Trophoblast cell (in vitro differentiated cells and primary cell): ENCODE measurements around the gene TRMU.

Source experiments
- DNase-seq, 2 donors: peaks; one replicate each; pipeline ENCODE4 v3.0.0-alpha.2; 2016
- H2AFZ ChIP-seq: 2 replicates; pipeline ENCODE4 v1.6.1; 2013; ENCODE audit warnings: low read length, moderate library complexity, mild to moderate bottlenecking; ENCODE audit not compliant: insufficient read depth, poor library complexity
- H2AK5ac ChIP-seq: 2 replicates; pipeline ENCODE4 v1.6.1; 2013; ENCODE audit warnings: mild to moderate bottlenecking, low read length
- H2BK120ac ChIP-seq: 2 replicates; pipeline ENCODE4 v1.6.1; 2013; ENCODE audit warnings: low read length, mild to moderate bottlenecking, moderate library complexity; ENCODE audit not compliant: insufficient read depth, poor library complexity
- H2BK12ac ChIP-seq: 2 replicates; pipeline ENCODE4 v1.6.1; 2013; ENCODE audit warnings: mild to moderate bottlenecking, low read length, moderate library complexity
- H2BK5ac ChIP-seq: 2 replicates; pipeline ENCODE4 v1.6.1; 2013; ENCODE audit warnings: low read length, low read depth, moderate library complexity, mild to moderate bottlenecking; ENCODE audit not compliant: poor library complexity
- H3K14ac ChIP-seq: 2 replicates; pipeline ENCODE4 v1.6.1; 2013; ENCODE audit warnings: mild to moderate bottlenecking, low read length
- H3K18ac ChIP-seq: 2 replicates; pipeline ENCODE4 v1.6.1; 2013; ENCODE audit warnings: mild to moderate bottlenecking, low read length
- H3K23ac ChIP-seq: 2 replicates; pipeline ENCODE4 v1.6.1; 2013; ENCODE audit warnings: low read length
- H3K27ac ChIP-seq: 2 replicates; pipeline ENCODE4 v1.5.1; 2013; ENCODE audit warnings: low read depth, mild to moderate bottlenecking, inconsistent platforms, low read length, moderate library complexity
- H3K27me3 ChIP-seq: 2 replicates; pipeline ENCODE4 v1.6.1; 2013; ENCODE audit warnings: inconsistent platforms, mild to moderate bottlenecking, low read length, moderate library complexity; ENCODE audit not compliant: insufficient read depth
- H3K36me3 ChIP-seq, 2 experiments: 1 replicate in 1 of 2; 2 replicates in 1 of 2; pipeline ENCODE4 v1.6.1; 2013; ENCODE audit warnings: low read length in 2 of 2, mild to moderate bottlenecking in 2 of 2, moderate library complexity in 1 of 2; ENCODE audit not compliant: insufficient read depth in 2 of 2, control insufficient read depth in 1 of 2
- H3K4ac ChIP-seq: 2 replicates; pipeline ENCODE4 v1.6.1; 2013; ENCODE audit warnings: low read depth, mild to moderate bottlenecking, low read length, moderate library complexity
- H3K4me1 ChIP-seq, 2 experiments: 1 replicate in 1 of 2; 2 replicates in 1 of 2; pipeline ENCODE4 v1.6.1; 2013; ENCODE audit warnings: low read length in 2 of 2, mild to moderate bottlenecking in 2 of 2, moderate library complexity in 1 of 2; ENCODE audit not compliant: insufficient read depth in 2 of 2, control insufficient read depth in 1 of 2
- H3K4me2 ChIP-seq: 2 replicates; pipeline ENCODE4 v1.6.1; 2013; ENCODE audit warnings: inconsistent platforms, mild to moderate bottlenecking, low read length, moderate library complexity
- H3K4me3 ChIP-seq: 2 replicates; pipeline ENCODE4 v1.5.1; 2013; ENCODE audit warnings: mild to moderate bottlenecking, low read depth, low read length, inconsistent platforms
- H3K79me1 ChIP-seq: one replicate; pipeline ENCODE4 v1.6.1; 2013; ENCODE audit warnings: low read length
- H3K79me2 ChIP-seq: 2 replicates; pipeline ENCODE4 v1.6.1; 2013; ENCODE audit warnings: low read length, mild to moderate bottlenecking; ENCODE audit not compliant: control insufficient read depth, insufficient read depth, poor library complexity
- H3K9ac ChIP-seq: 2 replicates; pipeline ENCODE4 v1.6.1; 2013; ENCODE audit warnings: mild to moderate bottlenecking, low read length
- H3K9me3 ChIP-seq: 2 replicates; pipeline ENCODE4 v1.6.1; 2013; ENCODE audit warnings: low read depth, mild to moderate bottlenecking, control low read depth, inconsistent platforms, low read length; ENCODE audit not compliant: insufficient read depth
- H4K12ac ChIP-seq: 2 replicates; pipeline ENCODE4 v1.6.1; 2013; ENCODE audit warnings: low read depth, mild to moderate bottlenecking, low read length, moderate library complexity
- H4K8ac ChIP-seq: 2 replicates; pipeline ENCODE4 v1.6.1; 2013; ENCODE audit warnings: low read depth, mild to moderate bottlenecking, low read length, moderate library complexity
- H4K91ac ChIP-seq: one replicate; pipeline ENCODE4 v1.6.1; 2013; ENCODE audit warnings: low read depth, mild to moderate bottlenecking, low read length, moderate library complexity
- WGBS: extraction: QIAGEN DNeasy Blood & Tissue Kit; methylation state at CpG from one replicate; pipeline ENCODE4 v1.1.7; 2013; ENCODE audit warnings: missing lambda C conversion rate; ENCODE audit not compliant: insufficient read length, insufficient coverage; ENCODE audit errors: extremely low coverage; 5-methylcytosine and 5-hydroxymethylcytosine counted together

Gene TRMU

GRCh38 chr22:46290843-46291785 is 44.4 kb upstream of the TRMU start:
- Histone ChIP-seq H4K91ac (no peak overlapping the region), H3K9me3 (peaks cover 1% of the 10 kb centered on the region), H3K18ac (no peak overlapping the region), H3K23ac (no peak overlapping the region), H2BK120ac (no peak overlapping the region), H3K9ac (no peak overlapping the region), H3K4ac (no peak overlapping the region), H3K27me3 (no peaks in the 10 kb centered on the region), H2AK5ac (no peak overlapping the region), H3K4me3 (no peak overlapping the region), H3K36me3 (peaks cover 23 to 38% of the 10 kb centered on the region in 2 experiments), H3K4me1 (peaks cover 3 to 6% of the 10 kb centered on the region in 2 experiments), H3K14ac (no peak overlapping the region), H2BK5ac (no peak overlapping the region), H4K8ac (no peak overlapping the region), H4K12ac (no peak overlapping the region), H2BK12ac (no peak overlapping the region), H3K27ac (no peak overlapping the region), H3K79me1 (peaks cover under 1% of the 10 kb centered on the region), H3K79me2 (peaks cover under 1% of the 10 kb centered on the region), H2AFZ (no peak overlapping the region), H3K4me2 (no peak overlapping the region)
- DNase-seq, result no peak
- no CpG with 5 or more reads among the region's 23 CpGs for WGBS

DNA sequence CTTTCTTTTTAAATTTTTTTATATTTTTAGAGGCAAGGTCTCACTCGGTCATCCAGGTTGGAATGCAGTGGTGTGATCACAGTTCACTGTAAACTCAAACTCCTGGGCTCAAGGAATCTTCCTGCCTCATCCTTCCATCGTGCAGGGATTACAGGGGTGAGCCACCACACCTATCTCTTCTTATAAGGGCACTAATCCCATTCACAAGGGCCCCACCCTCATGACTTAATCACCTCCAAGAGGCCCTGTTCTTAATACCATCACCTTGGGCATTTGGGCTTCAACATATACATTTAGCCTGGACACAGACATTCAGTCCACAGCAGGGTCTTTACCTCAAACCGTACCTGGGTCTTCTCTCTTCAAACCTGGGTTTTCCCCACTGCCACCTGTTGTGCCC is 43.3 kb upstream of the TRMU start:
- H4K12ac ChIP-seq, result no peak overlapping the region
- H3K79me2 ChIP-seq, result peaks cover 7% of the 10 kb centered on the region
- H3K23ac ChIP-seq, result no peak overlapping the region
- no CpG with 5 or more reads among the region's 3 CpGs for WGBS
- H2BK12ac ChIP-seq, result no peak overlapping the region
- no peak overlapping the region for H2BK120ac ChIP-seq
- peaks cover 16 to 31% of the 10 kb centered on the region in 2 experiments for H3K36me3 ChIP-seq
- no peaks in the 10 kb centered on the region for H3K27me3 ChIP-seq
- no peak for DNase-seq
- no peak overlapping the region for H3K4ac ChIP-seq
- no peak overlapping the region for H2BK5ac ChIP-seq
- H3K9me3 ChIP-seq, result peaks cover 1% of the 10 kb centered on the region
- no peak overlapping the region for H2AK5ac ChIP-seq
- H3K4me1 ChIP-seq, result peaks cover 6% of the 10 kb centered on the region in 2 experiments
- H3K4me3 ChIP-seq, result no peak overlapping the region
- H4K8ac ChIP-seq, result no peak overlapping the region
- no peak overlapping the region for H3K9ac ChIP-seq
- no peak overlapping the region for H3K27ac ChIP-seq
- no peak overlapping the region for H4K91ac ChIP-seq
- no peak overlapping the region for H3K14ac ChIP-seq
- H2AFZ ChIP-seq, result no peak overlapping the region
- peaks cover 8% of the 10 kb centered on the region for H3K79me1 ChIP-seq
- no peak overlapping the region for H3K4me2 ChIP-seq
- no peak overlapping the region for H3K18ac ChIP-seq

GRCh38 chr22:46292732-46293131 is 42.8 kb upstream of the TRMU start:
- peaks cover 11 to 28% of the 10 kb centered on the region in 2 experiments for H3K36me3 ChIP-seq

DNA sequence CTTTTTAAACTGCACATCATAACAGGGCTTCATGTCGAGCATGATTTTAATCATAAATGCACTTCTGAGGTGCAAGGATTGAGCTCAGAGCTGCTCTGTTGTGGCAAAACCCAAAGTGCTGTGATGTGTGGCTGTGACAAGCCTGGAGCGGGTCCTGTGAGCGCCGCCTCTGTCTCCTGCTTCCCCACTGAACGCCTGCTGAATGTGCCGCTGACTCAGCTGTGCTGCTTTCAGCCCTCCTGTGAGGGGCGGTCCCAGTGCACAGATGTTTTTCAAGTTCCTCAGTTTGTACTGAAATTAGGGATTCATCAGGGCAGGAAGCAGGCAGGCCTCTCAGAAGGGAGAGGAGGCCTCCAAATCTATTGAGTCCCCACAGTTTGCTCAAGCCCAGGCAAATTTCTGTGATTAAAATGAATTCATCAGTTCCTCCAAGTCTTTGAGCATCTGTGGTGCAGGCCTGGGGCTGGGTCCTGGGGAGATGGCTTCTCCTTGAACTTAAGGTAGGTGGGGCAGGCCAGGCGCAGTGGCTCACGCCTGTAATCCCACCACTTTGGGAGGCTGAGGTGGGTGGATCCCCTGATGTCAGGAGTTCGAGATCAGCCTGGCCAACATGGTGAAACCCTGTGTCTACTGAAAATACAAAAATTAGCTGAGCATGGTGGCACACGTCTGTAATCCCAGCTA is 41.8 kb upstream of the TRMU start:
- no CpG with 5 or more reads among the region's 11 CpGs for WGBS
- H4K8ac ChIP-seq, result no peak overlapping the region

More at GRCh38 chr22:46292732-46293131, 42.8 kb upstream of the TRMU start:
- Histone ChIP-seq H2AK5ac (no peak overlapping the region), H3K4me1 (peaks cover 6% of the 10 kb centered on the region in 2 experiments), H3K9ac (no peak overlapping the region), H3K14ac (no peak overlapping the region), H3K23ac (no peak overlapping the region), H3K79me2 (peaks cover 9% of the 10 kb centered on the region), H4K8ac (no peak overlapping the region), H4K91ac (no peak overlapping the region), H3K4me2 (no peak overlapping the region), H2BK12ac (no peak overlapping the region), H3K27ac (no peak overlapping the region), H2BK120ac (no peak overlapping the region), H3K9me3 (peaks cover 1% of the 10 kb centered on the region), H2AFZ (no peak overlapping the region), H4K12ac (no peak overlapping the region), H3K27me3 (no peaks in the 10 kb centered on the region), H3K4ac (no peak overlapping the region), H3K79me1 (peaks cover 10% of the 10 kb centered on the region), H2BK5ac (no peak overlapping the region), H3K4me3 (no peak overlapping the region), H3K18ac (no peak overlapping the region)
- WGBS, result no CpG with 5 or more reads among the region's 14 CpGs
- no peak for DNase-seq

More for the DNA sequence above, 41.8 kb upstream of the TRMU start:
- H3K9me3 ChIP-seq, result peaks cover 1% of the 10 kb centered on the region
- H3K4ac ChIP-seq, result no peak overlapping the region
- no peak overlapping the region for H3K9ac ChIP-seq
- H3K4me1 ChIP-seq, result peaks cover 6 to 8% of the 10 kb centered on the region in 2 experiments
- H3K79me2 ChIP-seq, result peaks cover 9% of the 10 kb centered on the region
- H3K4me3 ChIP-seq, result no peak overlapping the region
- peaks cover 10% of the 10 kb centered on the region for H3K79me1 ChIP-seq
- H3K4me2 ChIP-seq, result no peak overlapping the region
- H3K27me3 ChIP-seq, result no peaks in the 10 kb centered on the region
- H3K27ac ChIP-seq, result no peak overlapping the region
- H3K18ac ChIP-seq, result no peak overlapping the region
- no peak overlapping the region for H4K12ac ChIP-seq
- DNase-seq, result peak in 1 of 2 donors; percentile 21
- H2AK5ac ChIP-seq, result no peak overlapping the region
- no peak overlapping the region for H4K91ac ChIP-seq
- H3K23ac ChIP-seq, result no peak overlapping the region
- H2BK5ac ChIP-seq, result no peak overlapping the region
- H2AFZ ChIP-seq, result no peak overlapping the region
- H2BK12ac ChIP-seq, result no peak overlapping the region
- no peak overlapping the region for H2BK120ac ChIP-seq
- H3K14ac ChIP-seq, result no peak overlapping the region
- peaks cover 10 to 30% of the 10 kb centered on the region in 2 experiments for H3K36me3 ChIP-seq
